PC-3 (cell line): ENCODE measurements around the gene SCN1A. TPM values are rescaled to one million over a fixed set of nuclear protein-coding genes. Genes with fewer than 3 reads are reported as not detected.

Experiments
- ATAC-seq: fragments of 200-7000 bp; cut with Tn5 transposase; 2 replicates; pipeline ENCODE4 v1.9.1; 2020; ENCODE audit warnings: mild to moderate bottlenecking, moderate library complexity
- BruUV-seq: library from RNA; stranded (reverse); fragments of 400-500 nt; replicated peaks from 2 replicates; lab custom pipeline; 2021; lab: Mats Ljungman, UMichigan
- CTCF ChIA-PET: fragments of 300-600 bp; sonication (Branson Sonifier 250); formaldehyde crosslinking; loops from one replicate; lab custom pipeline; 2022; ENCODE audit warnings: antibody characterized with exemption; lab: Charles Lee
- POLR2A ChIA-PET: fragments of 300-600 bp; sonication (Branson Sonifier 250); formaldehyde crosslinking; loops from one replicate; lab custom pipeline; 2022; ENCODE audit warnings: antibody characterized with exemption; ENCODE audit not compliant: unreplicated experiment; lab: Charles Lee
- DNase-seq: peaks from one replicate; pipeline ENCODE4 v3.0.0-alpha.2; 2015
- H2AFZ ChIP-seq: fragments of 300-600 bp; sonication (generic); 2 replicates; pipeline ENCODE4 v1.6.0; 2016; ENCODE audit warnings: antibody characterized with exemption, low read length
- H3F3A ChIP-seq: fragments of 300-600 bp; sonication (generic); one replicate; pipeline ENCODE4 v1.6.0; 2017; ENCODE audit warnings: antibody characterized with exemption, low read length, control low read depth, mild to moderate bottlenecking; ENCODE audit not compliant: unreplicated experiment
- H3K27ac ChIP-seq: fragments of 300-600 bp; sonication (generic); 2 replicates; pipeline ENCODE4 v1.5.1; 2016; ENCODE audit warnings: mild to moderate bottlenecking, low read length
- H3K27me3 ChIP-seq: fragments of 300-600 bp; sonication (generic); 2 replicates; pipeline ENCODE4 v1.6.1; 2016; ENCODE audit warnings: low read length, mixed read lengths
- H3K36me3 ChIP-seq: fragments of 300-600 bp; sonication (generic); 2 replicates; pipeline ENCODE4 v1.6.1; 2016; ENCODE audit warnings: low read depth, mixed run types, low read length, mixed read lengths
- H3K4me1 ChIP-seq: fragments of 300-600 bp; sonication (generic); 2 replicates; pipeline ENCODE4 v1.5.1; 2016; ENCODE audit warnings: low read length; ENCODE audit not compliant: insufficient read depth
- H3K4me2 ChIP-seq: fragments of 300-600 bp; sonication (generic); 2 replicates; pipeline ENCODE4 v1.6.0; 2016; ENCODE audit warnings: low read length
- H3K4me3 ChIP-seq: fragments of 300-600 bp; sonication (generic); 2 replicates; pipeline ENCODE4 v1.5.1; 2016; ENCODE audit warnings: mild to moderate bottlenecking, low read length, mixed read lengths
- H3K79me2 ChIP-seq: fragments of 300-600 bp; sonication (generic); 2 replicates; pipeline ENCODE4 v1.6.1; 2017; ENCODE audit warnings: low read length, mixed read lengths
- H3K9ac ChIP-seq: fragments of 300-600 bp; sonication (generic); 2 replicates; pipeline ENCODE4 v1.6.0; 2016; ENCODE audit warnings: mild to moderate bottlenecking, low read length
- H3K9me2 ChIP-seq: fragments of 300-600 bp; sonication (generic); replicated peaks from 2 replicates; pipeline ENCODE4 v1.6.1; 2016; ENCODE audit warnings: mixed run types, low read length, mixed read lengths
- H3K9me3 ChIP-seq: fragments of 300-600 bp; sonication (generic); 2 replicates; pipeline ENCODE4 v1.6.1; 2016; ENCODE audit warnings: low read length, mixed read lengths
- H4K20me1 ChIP-seq: fragments of 300-600 bp; sonication (generic); 2 replicates; pipeline ENCODE4 v1.6.1; 2016; ENCODE audit warnings: low read length, mixed read lengths
- CTCF ChIP-seq: fragments of 300-600 bp; sonication (generic); conservative IDR thresholded peaks from 2 replicates; pipeline ENCODE4 v1.5.1; 2017; ENCODE audit warnings: antibody characterized with exemption, low read depth, mild to moderate bottlenecking, low read length
- EZH2 ChIP-seq: fragments of 300-600 bp; sonication (generic); IDR thresholded peaks from one replicate; pipeline ENCODE4 v1.6.1; 2017; ENCODE audit warnings: antibody characterized with exemption, mild to moderate bottlenecking, low read length; ENCODE audit not compliant: unreplicated experiment
- EZH2phosphoT487 ChIP-seq: fragments of 300-600 bp; sonication (generic); IDR thresholded peaks from 2 replicates; pipeline ENCODE4 v1.6.1; 2018; ENCODE audit warnings: mild to moderate bottlenecking, antibody characterized with exemption, low read length, borderline replicate concordance
- intact Hi-C: fragments of 100-400 bp; cut with micrococcal nuclease; formaldehyde crosslinking; loops from 2 replicates; pipeline ENCODE4 v1.9.0; 2023
- total RNA-seq: library from RNA; depleted of rRNA; stranded (reverse); fragments of >200 nt; gene quantifications from 2 replicates; pipeline ENCODE4 v1.2.3, GENCODE V29; 2014

Gene SCN1A
- total RNA-seq, 1 experiment from 2014 or later: 0.04 TPM

GRCh38 chr2:166070231-166070630 lies 57.6 kb downstream of the SCN1A start:
- intact Hi-C loops: no loop called here
- CTCF ChIA-PET: no interaction called here
- Histone ChIP-seq H3K4me3 (no peak overlapping the region), H3K9me3 (no peaks in the 10 kb centered on the region), H3K79me2 (no peaks in the 10 kb centered on the region), H3K27ac (no peak overlapping the region), H3K4me2 (no peak overlapping the region), H3F3A (no peaks in the 10 kb centered on the region), H3K36me3 (no peaks in the 10 kb centered on the region), H3K9ac (no peak overlapping the region), H4K20me1 (no peaks in the 10 kb centered on the region), H3K9me2 (no peaks in the 10 kb centered on the region), H3K27me3 (peaks cover 54% of the 10 kb centered on the region), H3K4me1 (no peaks in the 10 kb centered on the region), H2AFZ (no peak overlapping the region)
- no peak for DNase-seq
- POLR2A ChIA-PET: no interaction called here
- BruUV-seq: no TSS peak
- TF ChIP-seq EZH2 (no peak), EZH2phosphoT487 (no peak), CTCF (no peak)
- no peak for ATAC-seq

GRCh38 chr2:166068981-166069380 lies 58.8 kb downstream of the SCN1A start:
- H3K9ac ChIP-seq: no peak overlapping the region
- H4K20me1 ChIP-seq: no peaks in the 10 kb centered on the region
- H3K27me3 ChIP-seq: peaks cover 61% of the 10 kb centered on the region
- no peaks in the 10 kb centered on the region for H3K9me2 ChIP-seq
- H3K4me1 ChIP-seq: no peaks in the 10 kb centered on the region
- DNase-seq (no peak), ATAC-seq (no peak)
- H3K4me2 ChIP-seq: no peak overlapping the region
- intact Hi-C loops: no loop called here
- TF ChIP-seq CTCF (no peak), EZH2phosphoT487 (no peak), EZH2 (no peak)
- no peak overlapping the region for H3K4me3 ChIP-seq
- POLR2A ChIA-PET: no interaction called here
- no peak overlapping the region for H3K27ac ChIP-seq
- no TSS peak for BruUV-seq
- no peaks in the 10 kb centered on the region for H3K79me2 ChIP-seq
- no peaks in the 10 kb centered on the region for H3K9me3 ChIP-seq
- no peaks in the 10 kb centered on the region for H3F3A ChIP-seq
- H3K36me3 ChIP-seq: no peaks in the 10 kb centered on the region
- CTCF ChIA-PET: no interaction called here
- no peak overlapping the region for H2AFZ ChIP-seq

- H3K27me3 ChIP-seq: peaks cover 70% of the 10 kb centered on the region
- CTCF ChIA-PET: interaction anchor here (0.6 kb wide), 1 partner anchor 187 kb away, joined by 4 read pairs; no protein-coding TSS in a partner anchor
- no peaks in the 10 kb centered on the region for H3K4me1 ChIP-seq
- no peaks in the 10 kb centered on the region for H3F3A ChIP-seq
- no peak overlapping the region for H3K4me2 ChIP-seq
- H3K9me3 ChIP-seq: no peaks in the 10 kb centered on the region
- H3K27ac ChIP-seq: no peak overlapping the region
- no peak overlapping the region for H3K4me3 ChIP-seq
- H3K79me2 ChIP-seq: no peaks in the 10 kb centered on the region
- TF ChIP-seq EZH2phosphoT487: no peak
- TF ChIP-seq CTCF: no peak
- no peak for TF ChIP-seq EZH2
- no peaks in the 10 kb centered on the region for H4K20me1 ChIP-seq
- POLR2A ChIA-PET: no interaction called here
- H2AFZ ChIP-seq: no peak overlapping the region
- ATAC-seq: no peak
- intact Hi-C loops: no loop called here
- no peak for DNase-seq
- H3K9ac ChIP-seq: no peak overlapping the region
- no peaks in the 10 kb centered on the region for H3K36me3 ChIP-seq
- BruUV-seq: no TSS peak
- H3K9me2 ChIP-seq: no peaks in the 10 kb centered on the region
Measured at GRCh38 chr2:166067229-166067628, 60.6 kb downstream of the SCN1A start.
